ENCODE measurements around the gene C11orf21. TPM values are rescaled to one million over a fixed set of nuclear protein-coding genes. Genes with fewer than 3 reads are reported as not detected.

C11orf21 gene
- total RNA-seq, 1 donor from 2014 or later, result 0.29 TPM

DNA sequence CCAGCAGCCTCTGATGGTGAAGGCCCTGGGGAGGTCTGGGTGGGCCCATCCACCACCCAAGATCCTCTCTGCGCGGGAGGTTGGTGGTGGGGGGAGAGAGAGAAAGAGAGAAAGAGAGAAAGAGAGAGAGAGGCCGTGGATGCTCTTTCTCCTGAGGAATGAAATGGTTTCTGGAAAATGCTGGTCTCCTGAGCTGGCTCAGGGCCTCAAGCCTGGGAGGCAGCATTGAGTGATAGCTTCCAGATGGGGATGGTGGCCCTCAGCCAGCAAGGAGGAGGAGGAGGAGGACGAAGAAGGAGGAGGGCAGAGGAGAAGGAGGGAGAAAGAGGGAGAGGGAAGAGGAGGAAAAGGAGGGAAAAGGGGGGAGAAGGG, 4.7 kb upstream of the C11orf21 start:
- Mint-ChIP-seq H3K4me3 (peak overlapping the region; percentile 55), H3K4me1 (peaks cover 36% of the 10 kb centered on the region), H3K27ac (peak overlapping the region; percentile 100), H3K36me3 (no peaks in the 10 kb centered on the region), H3K27me3 (ENCODE audit: low read depth) (no peaks in the 10 kb centered on the region), H3K9me3 (no peaks in the 10 kb centered on the region)
- DNase-seq (ENCODE audit: low spot score in 2 of 2, unreplicated experiment in 2 of 2), result peak in 1 of 2 experiments; percentile 87
- TF ChIP-seq, protein P1, sequence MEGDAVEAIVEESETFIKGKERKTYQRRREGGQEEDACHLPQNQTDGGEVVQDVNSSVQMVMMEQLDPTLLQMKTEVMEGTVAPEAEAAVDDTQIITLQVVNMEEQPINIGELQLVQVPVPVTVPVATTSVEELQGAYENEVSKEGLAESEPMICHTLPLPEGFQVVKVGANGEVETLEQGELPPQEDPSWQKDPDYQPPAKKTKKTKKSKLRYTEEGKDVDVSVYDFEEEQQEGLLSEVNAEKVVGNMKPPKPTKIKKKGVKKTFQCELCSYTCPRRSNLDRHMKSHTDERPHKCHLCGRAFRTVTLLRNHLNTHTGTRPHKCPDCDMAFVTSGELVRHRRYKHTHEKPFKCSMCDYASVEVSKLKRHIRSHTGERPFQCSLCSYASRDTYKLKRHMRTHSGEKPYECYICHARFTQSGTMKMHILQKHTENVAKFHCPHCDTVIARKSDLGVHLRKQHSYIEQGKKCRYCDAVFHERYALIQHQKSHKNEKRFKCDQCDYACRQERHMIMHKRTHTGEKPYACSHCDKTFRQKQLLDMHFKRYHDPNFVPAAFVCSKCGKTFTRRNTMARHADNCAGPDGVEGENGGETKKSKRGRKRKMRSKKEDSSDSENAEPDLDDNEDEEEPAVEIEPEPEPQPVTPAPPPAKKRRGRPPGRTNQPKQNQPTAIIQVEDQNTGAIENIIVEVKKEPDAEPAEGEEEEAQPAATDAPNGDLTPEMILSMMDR (IDR thresholded peaks at IDR 0.05; ENCODE audit: unreplicated experiment), result no peak

DNA sequence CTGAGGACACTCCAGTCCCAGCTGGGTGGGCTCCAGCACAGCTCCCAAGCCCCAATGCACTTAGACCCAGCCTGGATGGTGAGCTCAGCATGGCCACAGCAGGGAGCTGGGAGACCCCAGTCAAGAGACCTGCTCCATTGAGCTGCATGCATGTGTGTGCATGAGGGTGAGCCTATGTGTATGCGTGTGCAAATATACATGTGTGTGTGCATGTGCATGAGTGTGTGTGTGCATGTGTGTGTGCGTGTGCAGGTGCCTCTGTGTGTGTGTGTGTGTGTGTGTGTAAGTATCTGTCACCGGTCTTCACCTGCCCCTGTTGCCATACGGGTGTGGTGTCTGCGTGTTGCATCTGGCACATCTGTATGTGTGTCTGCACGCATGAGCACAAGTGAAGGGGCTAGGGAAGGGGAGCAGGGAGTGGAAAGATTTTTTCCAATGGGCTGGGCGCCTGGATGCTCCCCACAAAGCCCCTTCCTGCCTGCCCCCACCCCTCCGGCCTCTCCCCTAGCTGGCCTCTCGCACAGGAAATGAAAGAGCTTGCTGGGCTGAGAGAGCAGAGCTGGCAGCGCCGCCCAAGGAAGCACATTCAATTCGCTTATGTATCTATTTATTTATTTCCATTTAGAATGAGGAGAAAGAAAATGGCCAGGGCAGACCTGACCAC, 4.2 kb upstream of the C11orf21 start:
- DNase-seq (ENCODE audit: low spot score in 2 of 2, unreplicated experiment in 2 of 2), result peak in 1 of 2 experiments; percentile 44
- Mint-ChIP-seq H3K9me3 (no peaks in the 10 kb centered on the region), H3K4me1 (peaks cover 34% of the 10 kb centered on the region), H3K36me3 (no peaks in the 10 kb centered on the region), H3K27me3 (ENCODE audit: low read depth) (no peaks in the 10 kb centered on the region), H3K27ac (peak overlapping the region; percentile 100), H3K4me3 (peak overlapping the region; percentile 55)
- TF ChIP-seq, protein P1 (IDR thresholded peaks at IDR 0.05; ENCODE audit: unreplicated experiment), result no peak

GRCh38 chr11:2305140-2305778, 3.5 kb upstream of the C11orf21 start:
- Mint-ChIP-seq H3K36me3 (no peaks in the 10 kb centered on the region), H3K4me3 (no peak overlapping the region), H3K4me1 (peaks cover 34% of the 10 kb centered on the region), H3K9me3 (no peaks in the 10 kb centered on the region), H3K27ac (peak overlapping the region; percentile 100), H3K27me3 (ENCODE audit: low read depth) (no peaks in the 10 kb centered on the region)
- TF ChIP-seq, protein P1 (IDR thresholded peaks at IDR 0.05; ENCODE audit: unreplicated experiment), result peak; percentile 79
- peak; percentile 66 to 84 for DNase-seq (ENCODE audit: low spot score in 2 of 2, unreplicated experiment in 2 of 2)

DNA sequence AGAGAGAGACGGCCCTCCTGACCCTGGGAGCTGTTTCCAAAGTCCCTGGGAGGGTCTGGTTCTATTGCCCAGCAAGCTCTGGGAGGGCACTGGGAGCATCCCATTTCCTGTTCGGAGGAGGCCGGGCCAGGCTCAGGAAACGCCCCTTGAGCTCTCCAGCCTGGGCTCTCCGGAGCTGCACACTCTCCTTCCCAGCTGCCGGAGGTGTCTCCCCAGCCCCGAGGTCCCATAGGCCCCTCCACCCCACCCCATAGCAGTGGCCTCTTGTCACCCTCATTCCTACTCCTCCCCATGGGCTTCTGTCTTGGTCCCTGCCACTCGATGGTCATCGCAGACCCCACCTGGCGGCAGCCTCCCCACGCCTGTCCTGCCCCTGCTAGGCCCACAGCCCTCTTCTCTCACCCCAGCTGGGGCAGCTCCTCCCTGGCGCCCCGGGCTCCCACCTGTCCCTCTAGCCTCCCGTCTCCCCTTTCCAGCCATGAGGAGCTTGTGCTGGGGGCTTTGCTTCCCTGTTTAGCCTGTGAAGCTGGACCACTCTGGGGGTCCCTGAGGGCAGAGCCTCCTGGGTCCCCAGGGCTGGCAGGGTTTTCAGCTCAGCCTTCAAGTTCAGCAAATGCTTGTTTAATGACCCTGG, 2.9 kb upstream of the C11orf21 start:
- H3K27ac Mint-ChIP-seq, result peak overlapping the region; percentile 75
- no peak overlapping the region for H3K4me3 Mint-ChIP-seq
- no peaks in the 10 kb centered on the region for H3K36me3 Mint-ChIP-seq
- H3K27me3 Mint-ChIP-seq (ENCODE audit: low read depth), result no peaks in the 10 kb centered on the region
- DNase-seq (ENCODE audit: low spot score in 2 of 2, unreplicated experiment in 2 of 2), result no peak
- no peaks in the 10 kb centered on the region for H3K9me3 Mint-ChIP-seq
- TF ChIP-seq, protein P1 (IDR thresholded peaks at IDR 0.05; ENCODE audit: unreplicated experiment), result no peak
- peaks cover 34% of the 10 kb centered on the region for H3K4me1 Mint-ChIP-seq

DNA sequence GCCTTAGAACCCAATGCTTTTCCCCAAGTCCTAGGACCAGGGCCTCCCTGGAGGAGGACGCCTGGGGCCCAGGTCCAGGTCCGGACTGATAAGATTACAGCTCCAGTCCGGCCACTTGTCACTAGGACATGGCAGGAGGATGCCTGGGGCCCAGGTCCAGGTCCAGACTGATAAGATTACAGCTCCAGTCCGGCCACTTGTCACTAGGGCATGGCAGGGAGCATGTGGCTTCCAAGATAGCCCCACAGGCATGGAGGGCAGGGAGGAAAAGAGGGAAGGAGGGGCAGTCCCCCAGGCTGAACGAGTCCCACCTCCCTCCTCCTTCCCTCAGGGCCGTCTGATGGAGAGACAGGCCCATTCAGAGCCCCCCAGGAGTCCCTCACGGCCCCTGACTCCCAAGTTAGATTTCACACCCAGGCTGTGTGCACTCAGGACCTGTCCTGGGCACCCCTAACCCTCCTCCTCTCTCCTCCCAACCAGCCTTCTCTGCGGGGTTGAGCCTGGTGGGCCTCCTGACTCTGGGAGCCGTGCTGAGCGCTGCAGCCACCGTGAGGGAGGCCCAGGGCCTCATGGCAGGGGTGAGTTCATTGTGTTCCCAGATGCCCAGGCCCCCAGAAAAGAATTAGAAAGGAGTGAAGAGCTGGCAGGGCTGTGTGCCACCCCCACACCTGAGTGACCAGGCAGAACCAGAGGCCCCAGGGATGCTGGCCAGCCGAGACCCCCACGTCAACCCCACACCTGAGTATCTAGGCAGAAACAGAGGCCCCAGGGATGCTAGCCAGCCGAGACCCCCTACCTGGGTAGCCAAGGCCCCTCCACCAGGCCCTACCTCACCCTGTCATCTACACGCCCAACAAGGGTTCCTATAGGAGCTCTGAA, 2.1 kb upstream of the C11orf21 start:
- TF ChIP-seq, protein P1 (IDR thresholded peaks at IDR 0.05; ENCODE audit: unreplicated experiment), result no peak
- DNase-seq (ENCODE audit: low spot score in 2 of 2, unreplicated experiment in 2 of 2), result no peak
- H3K27ac Mint-ChIP-seq, result peak overlapping the region; percentile 75
- no peaks in the 10 kb centered on the region for H3K9me3 Mint-ChIP-seq
- H3K4me3 Mint-ChIP-seq, result no peak overlapping the region
- peaks cover 37% of the 10 kb centered on the region for H3K4me1 Mint-ChIP-seq
- no peaks in the 10 kb centered on the region for H3K36me3 Mint-ChIP-seq
- no peaks in the 10 kb centered on the region for H3K27me3 Mint-ChIP-seq (ENCODE audit: low read depth)
